ENCODE measurements around the gene OOSP2. TPM values are rescaled to one million over a fixed set of nuclear protein-coding genes. Genes with fewer than 3 reads are reported as not detected.
"Not testable (repeated sequence)": the region's sequence is repeated elsewhere in the genome, so short reads cannot be mapped to it uniquely, and the experiment has no call there.

The OOSP2 gene, protein sequence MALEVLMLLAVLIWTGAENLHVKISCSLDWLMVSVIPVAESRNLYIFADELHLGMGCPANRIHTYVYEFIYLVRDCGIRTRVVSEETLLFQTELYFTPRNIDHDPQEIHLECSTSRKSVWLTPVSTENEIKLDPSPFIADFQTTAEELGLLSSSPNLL
- polyA plus RNA-seq (2012; ENCODE audit: low read depth, missing spikeins): not detected

DNA sequence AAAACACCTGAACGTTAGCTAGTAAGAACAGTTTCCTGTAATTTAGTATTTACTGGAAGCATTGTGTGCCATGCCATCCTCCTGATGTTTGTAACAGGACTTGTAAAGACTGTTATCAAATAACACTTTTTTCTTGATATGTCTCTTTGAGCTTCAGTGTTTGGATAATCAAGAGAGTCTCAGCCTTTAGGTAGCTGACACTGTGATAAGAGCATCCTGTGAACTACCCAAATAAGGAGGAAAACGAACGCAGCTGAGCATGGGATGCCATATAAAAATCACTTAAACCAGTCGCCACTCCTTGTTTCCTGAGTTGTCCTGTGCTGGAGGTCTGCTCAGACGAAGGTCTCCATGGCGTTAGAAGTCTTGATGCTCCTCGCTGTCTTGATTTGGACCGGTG lies at the start of gene OOSP2:
OOSP2 (plus strand) TSS at position 301 of the 400 bp plus-strand sequence; CDS start at position 352, 51 bp downstream.
- FAIRE-seq: no peak
- TF ChIP-seq POLR2A (IDR thresholded peaks at IDR 0.05; ENCODE audit: low read depth, low read length) (no peak), PAX5 (IDR thresholded peaks at IDR 0.05; ENCODE audit: insufficient read depth, low read length, severe bottlenecking) (no peak), TAF1 (IDR thresholded peaks at IDR 0.05; ENCODE audit: low read depth, low read length) (no peak), SPI1 (IDR thresholded peaks at IDR 0.05; ENCODE audit: low read depth, low read length) (no peak), POU2F2 (IDR thresholded peaks at IDR 0.05; ENCODE audit: low read depth, low read length) (no peak), POLR2AphosphoS5 (IDR thresholded peaks at IDR 0.05; ENCODE audit: low read depth, low read length) (no peak)
- no peak for DNase-seq (ENCODE audit: insufficient read length, low spot score)

DNA sequence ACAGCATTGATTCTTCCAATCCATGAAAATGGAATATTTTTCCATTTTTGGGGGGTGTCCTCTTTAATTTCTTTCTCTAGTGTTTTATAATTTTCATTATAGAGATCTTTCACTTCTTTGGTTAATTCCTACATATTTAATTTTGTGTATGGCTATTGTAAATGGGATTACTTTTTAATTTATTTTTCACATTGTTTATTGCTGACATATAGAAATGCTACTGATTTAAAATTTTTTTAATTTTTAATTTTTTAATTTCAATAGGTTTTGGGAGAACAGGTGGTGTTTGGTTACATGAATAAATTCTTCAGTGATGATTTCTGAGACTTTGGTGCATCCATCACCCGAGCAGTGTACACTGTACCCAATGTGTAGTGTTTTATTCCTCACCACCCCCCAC lies 49.8 kb upstream of the OOSP2 start:
- FAIRE-seq (no peak), DNase-seq (ENCODE audit: insufficient read length, low spot score) (no peak)
- no peak for TF ChIP-seq POLR2A (IDR thresholded peaks at IDR 0.05; ENCODE audit: low read depth, low read length)
- TF ChIP-seq PAX5 (IDR thresholded peaks at IDR 0.05; ENCODE audit: insufficient read depth, low read length, severe bottlenecking): no peak
- TF ChIP-seq TAF1 (IDR thresholded peaks at IDR 0.05; ENCODE audit: low read depth, low read length): no peak
- TF ChIP-seq POU2F2 (IDR thresholded peaks at IDR 0.05; ENCODE audit: low read depth, low read length): no peak
- TF ChIP-seq POLR2AphosphoS5 (IDR thresholded peaks at IDR 0.05; ENCODE audit: low read depth, low read length): no peak
- no peak for TF ChIP-seq SPI1 (IDR thresholded peaks at IDR 0.05; ENCODE audit: low read depth, low read length)

DNA sequence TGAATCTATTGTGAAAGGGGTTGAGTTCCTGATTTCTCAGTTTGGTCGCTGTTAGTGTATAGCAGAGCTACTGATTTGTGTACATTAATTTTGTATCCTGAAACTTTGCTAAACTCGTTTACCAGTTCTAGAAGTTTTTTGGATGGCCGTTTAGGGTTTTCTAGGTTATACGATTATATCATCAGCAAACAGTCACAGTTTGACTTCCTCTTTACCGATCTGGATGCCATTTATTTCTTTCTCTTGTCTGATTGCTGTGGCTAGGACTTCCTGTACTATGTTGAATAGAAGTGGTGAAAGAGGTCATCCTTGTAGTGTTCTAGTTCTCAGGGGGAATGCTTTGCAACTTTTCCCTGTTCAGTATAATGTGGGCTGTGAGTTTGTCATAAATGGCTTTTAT lies 47.8 kb upstream of the OOSP2 start:
- FAIRE-seq: no peak
- no peak for DNase-seq (ENCODE audit: insufficient read length, low spot score)
- TF ChIP-seq POLR2A (IDR thresholded peaks at IDR 0.05; ENCODE audit: low read depth, low read length) (no peak), SPI1 (IDR thresholded peaks at IDR 0.05; ENCODE audit: low read depth, low read length) (0 out of 2 replicates have a peak, but pooled peaks have one; percentile 3)

DNA sequence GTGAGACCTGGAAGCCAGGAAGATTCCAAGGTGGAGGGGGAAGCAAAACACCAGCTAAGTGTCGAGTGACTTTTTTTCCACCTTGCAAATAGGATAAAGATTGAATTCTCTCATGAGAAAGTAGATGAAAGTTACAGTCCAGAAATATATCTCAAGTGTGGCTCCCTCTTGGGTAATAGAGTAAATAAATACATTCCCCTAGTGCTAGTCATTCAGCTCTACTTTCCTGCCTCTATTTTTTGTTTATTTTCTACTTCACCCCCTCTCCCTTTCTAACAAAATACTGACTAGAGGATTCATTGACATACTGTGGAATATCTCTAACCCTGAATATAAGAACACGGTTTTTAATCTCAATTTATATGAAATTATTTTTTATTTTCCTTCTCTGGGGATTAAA lies 42.4 kb upstream of the OOSP2 start:
- TF ChIP-seq TAF1 (IDR thresholded peaks at IDR 0.05; ENCODE audit: low read depth, low read length) (no peak), POU2F2 (IDR thresholded peaks at IDR 0.05; ENCODE audit: low read depth, low read length) (no peak), SPI1 (IDR thresholded peaks at IDR 0.05; ENCODE audit: low read depth, low read length) (no peak), PAX5 (IDR thresholded peaks at IDR 0.05; ENCODE audit: insufficient read depth, low read length, severe bottlenecking) (no peak), POLR2A (IDR thresholded peaks at IDR 0.05; ENCODE audit: low read depth, low read length) (no peak), POLR2AphosphoS5 (IDR thresholded peaks at IDR 0.05; ENCODE audit: low read depth, low read length) (no peak)
- FAIRE-seq (no peak), DNase-seq (ENCODE audit: insufficient read length, low spot score) (no peak)

DNA sequence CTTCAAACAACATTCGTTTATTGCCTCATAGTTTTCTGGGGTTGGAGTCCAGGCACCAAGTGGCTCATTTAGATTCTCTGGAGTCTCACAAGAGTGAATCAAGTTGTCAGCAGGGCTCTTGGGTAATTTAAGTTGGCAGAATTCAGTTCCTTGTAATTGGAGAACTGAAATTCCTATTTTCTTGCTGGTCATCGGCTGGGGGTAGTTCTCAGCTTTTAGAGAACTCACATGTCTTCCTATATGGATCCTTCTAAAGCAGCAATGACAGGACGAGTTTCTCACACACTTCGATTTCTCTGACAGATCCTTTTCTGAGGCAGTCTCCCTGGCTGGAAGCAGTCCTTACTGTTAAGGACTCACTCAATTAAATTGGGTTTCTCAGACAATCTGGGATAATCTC lies 40.5 kb upstream of the OOSP2 start:
- DNase-seq (ENCODE audit: insufficient read length, low spot score) (no peak), FAIRE-seq (no peak)
- TF ChIP-seq SPI1 (IDR thresholded peaks at IDR 0.05; ENCODE audit: low read depth, low read length) (no peak), POLR2AphosphoS5 (IDR thresholded peaks at IDR 0.05; ENCODE audit: low read depth, low read length) (no peak), TAF1 (IDR thresholded peaks at IDR 0.05; ENCODE audit: low read depth, low read length) (no peak), POLR2A (IDR thresholded peaks at IDR 0.05; ENCODE audit: low read depth, low read length) (no peak), PAX5 (IDR thresholded peaks at IDR 0.05; ENCODE audit: insufficient read depth, low read length, severe bottlenecking) (no peak), POU2F2 (IDR thresholded peaks at IDR 0.05; ENCODE audit: low read depth, low read length) (no peak)

DNA sequence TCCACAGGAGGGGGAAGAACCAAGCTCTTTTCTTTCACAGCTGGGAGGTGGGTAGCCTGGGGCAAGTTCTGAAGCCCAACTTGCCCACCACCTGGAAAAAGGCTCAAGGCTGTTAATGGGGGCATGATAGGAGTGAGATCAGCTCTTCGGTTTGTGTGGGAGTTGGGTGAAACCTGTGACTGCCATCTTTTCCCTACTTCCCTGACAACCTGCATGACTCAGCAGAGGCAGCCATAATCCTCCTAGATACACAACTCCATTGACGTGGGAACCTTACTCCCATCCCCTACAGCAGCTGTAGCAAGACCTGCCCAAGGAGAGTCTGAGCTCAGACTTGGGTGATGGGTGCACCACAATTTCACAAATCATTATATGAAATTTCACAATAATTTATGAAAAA lies 36.5 kb upstream of the OOSP2 start:
- TF ChIP-seq TAF1 (IDR thresholded peaks at IDR 0.05; ENCODE audit: low read depth, low read length): no peak
- TF ChIP-seq SPI1 (IDR thresholded peaks at IDR 0.05; ENCODE audit: low read depth, low read length): no peak
- TF ChIP-seq POU2F2 (IDR thresholded peaks at IDR 0.05; ENCODE audit: low read depth, low read length): no peak
- TF ChIP-seq POLR2A (IDR thresholded peaks at IDR 0.05; ENCODE audit: low read depth, low read length): no peak
- TF ChIP-seq PAX5 (IDR thresholded peaks at IDR 0.05; ENCODE audit: insufficient read depth, low read length, severe bottlenecking): no peak
- no peak for TF ChIP-seq POLR2AphosphoS5 (IDR thresholded peaks at IDR 0.05; ENCODE audit: low read depth, low read length)
- DNase-seq (ENCODE audit: insufficient read length, low spot score): no peak
- FAIRE-seq: no peak

DNA sequence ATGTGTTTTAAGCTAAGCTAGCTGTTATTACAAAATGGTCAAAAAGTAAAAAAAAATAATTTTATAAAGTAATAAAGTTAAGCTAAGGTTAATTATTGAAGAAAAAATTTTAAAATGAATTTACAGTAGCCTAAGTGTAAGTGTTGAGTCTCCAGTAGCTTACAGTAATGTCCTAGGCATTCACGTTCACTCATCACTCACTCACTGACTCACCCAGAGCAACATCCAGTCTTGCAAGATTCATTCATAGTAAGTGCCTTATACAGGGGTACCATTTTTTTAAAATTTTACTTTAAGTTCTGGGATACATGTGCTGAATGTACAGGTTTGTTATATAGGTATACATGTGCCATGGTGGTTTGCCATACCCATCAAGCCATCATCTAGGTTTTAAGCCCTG lies 34.8 kb upstream of the OOSP2 start:
- DNase-seq (ENCODE audit: insufficient read length, low spot score): no peak
- FAIRE-seq: no peak
- TF ChIP-seq POLR2A (IDR thresholded peaks at IDR 0.05; ENCODE audit: low read depth, low read length) (no peak), TAF1 (IDR thresholded peaks at IDR 0.05; ENCODE audit: low read depth, low read length) (no peak), POLR2AphosphoS5 (IDR thresholded peaks at IDR 0.05; ENCODE audit: low read depth, low read length) (no peak), POU2F2 (IDR thresholded peaks at IDR 0.05; ENCODE audit: low read depth, low read length) (no peak), PAX5 (IDR thresholded peaks at IDR 0.05; ENCODE audit: insufficient read depth, low read length, severe bottlenecking) (no peak), SPI1 (IDR thresholded peaks at IDR 0.05; ENCODE audit: low read depth, low read length) (no peak)

DNA sequence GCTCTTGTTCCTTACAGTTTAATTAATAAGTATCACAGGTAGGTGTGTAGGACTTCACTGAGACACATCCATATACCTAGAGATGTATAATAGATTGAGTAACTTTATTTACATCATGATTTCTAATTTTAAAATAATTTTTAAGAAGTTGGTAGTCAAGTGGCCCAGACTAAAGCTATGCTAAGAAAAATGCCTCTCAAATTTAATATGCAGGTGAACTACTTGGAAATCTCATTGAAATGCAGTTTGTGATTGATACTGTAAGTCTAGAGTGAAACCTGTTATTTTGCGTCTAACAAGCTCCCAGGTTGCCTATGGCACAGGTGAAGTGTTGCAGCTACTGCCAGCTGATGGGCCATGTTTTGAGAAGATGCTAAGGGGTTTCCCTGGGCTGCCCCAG lies 23.3 kb upstream of the OOSP2 start, which contains the start of gene OOSP4B:
OOSP4B (plus strand) TSS at position 301 of the 400 bp plus-strand sequence.
- FAIRE-seq: no peak
- no peak for DNase-seq (ENCODE audit: insufficient read length, low spot score)
- no peak for TF ChIP-seq POLR2AphosphoS5 (IDR thresholded peaks at IDR 0.05; ENCODE audit: low read depth, low read length)
- TF ChIP-seq TAF1 (IDR thresholded peaks at IDR 0.05; ENCODE audit: low read depth, low read length): no peak
- no peak for TF ChIP-seq PAX5 (IDR thresholded peaks at IDR 0.05; ENCODE audit: insufficient read depth, low read length, severe bottlenecking)
- no peak for TF ChIP-seq POU2F2 (IDR thresholded peaks at IDR 0.05; ENCODE audit: low read depth, low read length)
- no peak for TF ChIP-seq POLR2A (IDR thresholded peaks at IDR 0.05; ENCODE audit: low read depth, low read length)
- no peak for TF ChIP-seq SPI1 (IDR thresholded peaks at IDR 0.05; ENCODE audit: low read depth, low read length)

DNA sequence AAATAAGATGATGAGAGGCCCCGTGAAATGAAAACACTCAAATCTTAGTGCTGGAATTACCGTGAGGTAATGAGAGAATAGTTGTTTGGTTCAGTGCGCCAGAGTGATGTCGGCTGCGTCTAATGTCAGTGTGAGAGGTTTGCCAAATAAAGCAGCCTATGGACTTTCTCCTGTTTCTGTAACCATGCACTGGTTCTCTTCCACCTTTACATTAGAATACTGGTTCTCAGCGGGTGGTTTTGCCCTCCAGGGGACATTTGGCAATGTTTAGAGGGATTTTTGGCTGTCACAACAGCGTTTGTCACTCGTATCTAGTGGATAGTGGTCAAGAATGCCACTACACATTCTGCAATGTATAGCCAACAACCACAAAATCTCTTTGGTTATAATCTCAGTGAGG lies 22.2 kb upstream of the OOSP2 start:
- FAIRE-seq (no peak), DNase-seq (ENCODE audit: insufficient read length, low spot score) (no peak)
- TF ChIP-seq POU2F2 (IDR thresholded peaks at IDR 0.05; ENCODE audit: low read depth, low read length) (no peak), POLR2AphosphoS5 (IDR thresholded peaks at IDR 0.05; ENCODE audit: low read depth, low read length) (no peak), TAF1 (IDR thresholded peaks at IDR 0.05; ENCODE audit: low read depth, low read length) (no peak), PAX5 (IDR thresholded peaks at IDR 0.05; ENCODE audit: insufficient read depth, low read length, severe bottlenecking) (no peak), POLR2A (IDR thresholded peaks at IDR 0.05; ENCODE audit: low read depth, low read length) (no peak), SPI1 (IDR thresholded peaks at IDR 0.05; ENCODE audit: low read depth, low read length) (no peak)

DNA sequence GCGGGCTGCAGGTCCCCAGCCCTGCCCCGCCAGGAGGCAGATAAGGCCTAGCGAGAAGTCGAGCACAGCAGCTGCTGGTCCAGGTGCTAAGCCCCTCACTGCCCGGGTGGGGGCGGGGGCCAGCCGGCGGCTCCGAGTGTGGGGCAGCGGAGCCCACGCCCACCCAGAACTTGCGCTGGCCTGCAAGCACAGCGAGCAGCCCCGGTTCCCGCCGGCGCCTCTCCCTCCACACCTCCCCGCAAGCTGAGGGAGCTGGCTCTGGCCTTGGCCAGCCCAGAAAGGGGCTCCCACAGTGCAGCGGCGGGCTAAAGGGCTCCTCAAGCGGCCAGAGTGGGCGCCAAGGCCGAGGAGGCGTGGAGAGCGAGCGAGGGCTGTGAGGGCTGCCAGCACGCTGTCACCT lies 19.8 kb upstream of the OOSP2 start:
- not testable (repeated sequence) for FAIRE-seq; DNase-seq (ENCODE audit: insufficient read length, low spot score)

Data from GM12891 (cell line).